Measurements from ENCODE around the gene PRSS35. TPM values are rescaled to one million over a fixed set of nuclear protein-coding genes. Genes with fewer than 3 reads are reported as not detected.
A peak's percentile ranks its signal among the peaks of the same experiment; 100 is the strongest.
"Not testable (repeated sequence)": the region's sequence is repeated elsewhere in the genome, so short reads cannot be mapped to it uniquely, and the experiment has no call there.

The PRSS35 gene
- 10 to 100 TPM; 28.1 to 55.3 (median 41.0) TPM for polyA plus RNA-seq (ENCODE audit: insufficient read length in 4 of 4)

- DNase-seq (ENCODE audit: low read depth in 4 of 4, low spot score in 2 of 4): peak in 2 of 4 donors; percentile 38 to 49
These were observed at the start of gene PRSS35 for GRCh38 chr6:83511901-83512681. Gene PRSS35, plus strand, starts transcription at chr6:83512534. Its CDS starts 10,908 bp downstream, at chr6:83523442.

- no peak for DNase-seq (ENCODE audit: low read depth in 4 of 4, low spot score in 2 of 4)
These were observed 48.4 kb upstream of the PRSS35 start for GRCh38 chr6:83463886-83464285.

- DNase-seq (ENCODE audit: low read depth in 4 of 4, low spot score in 2 of 4): no peak
These were observed 47.8 kb upstream of the PRSS35 start for GRCh38 chr6:83464381-83465140.

- no peak for DNase-seq (ENCODE audit: low read depth in 4 of 4, low spot score in 2 of 4)
These were observed 46.0 kb upstream of the PRSS35 start for GRCh38 chr6:83466328-83466727.

- DNase-seq (ENCODE audit: low read depth in 4 of 4, low spot score in 2 of 4): no peak
These were observed 44.7 kb upstream of the PRSS35 start for GRCh38 chr6:83467620-83468036.

GRCh38 chr6:83470001-83470400 is 42.3 kb upstream of the PRSS35 start:
- no peak for DNase-seq (ENCODE audit: low read depth in 4 of 4, low spot score in 2 of 4)

- DNase-seq (ENCODE audit: low read depth in 4 of 4, low spot score in 2 of 4): no peak
These were observed 41.7 kb upstream of the PRSS35 start for GRCh38 chr6:83470587-83470986.

- no peak for DNase-seq (ENCODE audit: low read depth in 4 of 4, low spot score in 2 of 4)
These were observed 39.6 kb upstream of the PRSS35 start for GRCh38 chr6:83472767-83473166.

GRCh38 chr6:83474309-83474708 is 38.0 kb upstream of the PRSS35 start:
- no peak for DNase-seq (ENCODE audit: low read depth in 4 of 4, low spot score in 2 of 4)

GRCh38 chr6:83476971-83477370 is 35.4 kb upstream of the PRSS35 start:
- DNase-seq (ENCODE audit: low read depth in 4 of 4, low spot score in 2 of 4): no peak

- DNase-seq (ENCODE audit: low read depth in 4 of 4, low spot score in 2 of 4): no peak
These were observed 32.9 kb upstream of the PRSS35 start for GRCh38 chr6:83479389-83479788.

GRCh38 chr6:83480470-83480869 is 31.9 kb upstream of the PRSS35 start:
- no peak for DNase-seq (ENCODE audit: low read depth in 4 of 4, low spot score in 2 of 4)

GRCh38 chr6:83481938-83482337 is 30.4 kb upstream of the PRSS35 start:
- DNase-seq (ENCODE audit: low read depth in 4 of 4, low spot score in 2 of 4): not testable (repeated sequence)

- no peak for DNase-seq (ENCODE audit: low read depth in 4 of 4, low spot score in 2 of 4)
These were observed 23.9 kb upstream of the PRSS35 start for GRCh38 chr6:83488448-83488847.

- no peak for DNase-seq (ENCODE audit: low read depth in 4 of 4, low spot score in 2 of 4)
These were observed 23.5 kb upstream of the PRSS35 start for GRCh38 chr6:83488861-83489260.

GRCh38 chr6:83490217-83490807 is 22.0 kb upstream of the PRSS35 start:
- DNase-seq (ENCODE audit: low read depth in 4 of 4, low spot score in 2 of 4): no peak

- DNase-seq (ENCODE audit: low read depth in 4 of 4, low spot score in 2 of 4): no peak
These were observed 7.0 kb upstream of the PRSS35 start for GRCh38 chr6:83505356-83505755.

GRCh38 chr6:83509441-83509840 is 2.9 kb upstream of the PRSS35 start:
- no peak for DNase-seq (ENCODE audit: low read depth in 4 of 4, low spot score in 2 of 4)

GRCh38 chr6:83510791-83511190 is 1.5 kb upstream of the PRSS35 start:
- no peak for DNase-seq (ENCODE audit: low read depth in 4 of 4, low spot score in 2 of 4)

- no peak for DNase-seq (ENCODE audit: low read depth in 4 of 4, low spot score in 2 of 4)
These were observed 1.1 kb upstream of the PRSS35 start for GRCh38 chr6:83511266-83511665.

- DNase-seq (ENCODE audit: low read depth in 4 of 4, low spot score in 2 of 4): no peak
These were observed 2.1 kb downstream of the PRSS35 start for GRCh38 chr6:83514466-83514865.
